Duodenal mucosa (tissue), 2 donors: ENCODE results near the gene KCNH5.
"Not testable (repeated sequence)": the region's sequence is repeated elsewhere in the genome, so short reads cannot be mapped to it uniquely, and the experiment has no call there.

ENCODE experiments used
- H3K27ac ChIP-seq: one replicate; pipeline ENCODE4 v1.7.0; 2013; ENCODE audit warnings: low read depth, low read length
- H3K27me3 ChIP-seq, 2 donors: one replicate each; pipeline ENCODE4 v1.7.0; 2013; ENCODE audit warnings: low read length in 2 of 2, control low read depth in 1 of 2; ENCODE audit not compliant: insufficient read depth in 2 of 2, control insufficient read depth in 1 of 2
- H3K36me3 ChIP-seq, 2 donors: one replicate each; pipeline ENCODE4 v1.7.0; 2013; ENCODE audit warnings: low read length in 2 of 2, control low read depth in 1 of 2; ENCODE audit not compliant: insufficient read depth in 2 of 2, control insufficient read depth in 1 of 2
- H3K4me1 ChIP-seq, 2 donors: one replicate each; pipeline ENCODE4 v1.7.0; 2013; ENCODE audit warnings: low read length in 2 of 2, control low read depth in 1 of 2; ENCODE audit not compliant: insufficient read depth in 2 of 2, control insufficient read depth in 1 of 2
- H3K4me3 ChIP-seq, 2 donors: one replicate each; pipeline ENCODE4 v1.7.0; 2013; ENCODE audit warnings: low read length in 2 of 2, low read depth in 1 of 2
- H3K9ac ChIP-seq, 2 donors: one replicate each; pipeline ENCODE4 v1.7.0; 2013; ENCODE audit warnings: low read length in 2 of 2, low read depth in 1 of 2
- H3K9me3 ChIP-seq, 2 donors: one replicate each; pipeline ENCODE4 v1.7.0; 2013; ENCODE audit warnings: low read length in 2 of 2, control low read depth in 1 of 2; ENCODE audit not compliant: control insufficient read depth in 1 of 2

KCNH5 gene

DNA sequence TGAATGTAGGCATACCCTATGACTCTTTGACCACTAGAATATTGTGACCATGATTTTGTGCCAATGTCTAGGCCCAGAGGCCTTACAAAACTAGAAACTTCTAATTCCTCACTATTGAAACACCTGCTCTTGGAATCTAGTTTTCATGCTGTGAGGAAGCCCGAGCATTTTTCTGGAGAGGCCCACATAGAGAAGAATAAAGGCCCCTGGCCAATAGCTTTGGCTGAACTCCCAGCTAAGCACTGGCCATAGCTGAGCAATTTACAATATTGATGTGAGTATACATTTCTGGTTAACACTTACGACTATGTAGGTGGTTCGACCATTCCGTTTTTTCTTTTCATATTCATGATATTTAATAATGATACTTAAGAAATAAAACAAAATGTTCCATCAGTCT lies 190.3 kb downstream of the KCNH5 start:
- H3K27me3 ChIP-seq = no peaks in the 10 kb centered on the region
- no peaks in the 10 kb centered on the region for H3K36me3 ChIP-seq
- no peak overlapping the region for H3K4me3 ChIP-seq

DNA sequence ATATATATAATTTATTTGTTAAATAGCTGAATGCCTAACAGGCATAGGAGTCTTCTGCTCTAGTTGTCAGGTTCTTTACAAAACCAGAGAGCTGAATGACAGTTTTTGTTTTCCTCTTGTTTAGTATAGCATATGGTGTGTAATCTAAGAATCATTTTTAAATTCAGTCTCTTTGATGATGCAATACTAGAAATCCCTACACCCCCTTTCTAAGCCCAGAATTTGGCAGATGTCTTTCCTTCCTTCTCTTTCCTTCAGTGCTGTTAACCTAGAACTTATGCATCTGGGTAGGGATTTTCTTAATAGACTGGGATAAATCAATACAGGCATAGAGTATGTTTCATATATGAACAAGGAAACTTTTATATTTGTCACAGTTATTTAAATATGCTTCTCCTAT lies 198.1 kb downstream of the KCNH5 start:
- Histone ChIP-seq H3K9me3 (no peaks in the 10 kb centered on the region), H3K4me1 (no peaks in the 10 kb centered on the region), H3K4me3 (no peak overlapping the region), H3K27ac (no peak overlapping the region), H3K9ac (no peak overlapping the region), H3K27me3 (no peaks in the 10 kb centered on the region), H3K36me3 (no peaks in the 10 kb centered on the region)

More for the DNA sequence above, 190.3 kb downstream of the KCNH5 start:
- no peaks in the 10 kb centered on the region for H3K9me3 ChIP-seq
- H3K27ac ChIP-seq = no peak overlapping the region
- no peaks in the 10 kb centered on the region for H3K4me1 ChIP-seq
- H3K9ac ChIP-seq = no peak overlapping the region

DNA sequence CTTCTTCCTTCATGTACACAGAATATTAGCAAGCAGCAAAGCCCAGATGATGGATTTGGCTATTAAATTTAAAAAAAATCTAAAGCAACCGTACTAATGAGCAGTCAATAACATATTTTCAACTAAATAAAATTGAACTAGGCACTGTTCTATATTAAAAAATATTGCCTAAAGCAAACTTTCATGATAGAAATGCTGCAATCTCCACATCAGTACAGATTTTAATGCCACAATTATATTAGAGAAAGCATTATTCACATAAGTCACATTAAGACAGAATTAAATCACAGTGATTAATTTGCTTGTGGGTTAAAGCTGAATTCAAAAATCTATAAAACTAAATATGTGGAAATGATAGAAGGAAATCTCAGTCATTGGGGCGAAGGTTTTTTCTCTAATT lies 200.7 kb downstream of the KCNH5 start:
- Histone ChIP-seq H3K4me1 (no peaks in the 10 kb centered on the region), H3K27me3 (no peaks in the 10 kb centered on the region), H3K9ac (no peak overlapping the region), H3K9me3 (no peaks in the 10 kb centered on the region), H3K27ac (no peak overlapping the region), H3K36me3 (no peaks in the 10 kb centered on the region), H3K4me3 (no peak overlapping the region)

DNA sequence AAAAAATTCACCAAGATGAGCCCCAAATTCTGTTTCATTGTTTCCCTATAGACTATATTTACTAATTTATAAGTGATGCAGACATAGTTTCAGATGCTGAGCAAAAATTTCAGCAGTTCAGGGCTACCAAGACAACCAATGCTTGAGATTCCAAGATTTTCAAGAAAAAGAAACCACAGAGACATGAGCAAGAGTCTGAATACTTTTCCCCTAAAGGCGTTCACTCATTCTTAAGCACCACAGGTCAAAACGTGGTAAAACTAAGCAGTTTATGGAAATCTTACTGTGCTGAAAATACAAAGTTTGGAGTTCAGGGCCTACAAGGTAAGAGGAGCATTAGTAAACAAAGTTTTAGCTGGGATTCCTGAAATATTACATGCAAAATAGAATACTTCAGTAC lies 221.2 kb downstream of the KCNH5 start:
- no peaks in the 10 kb centered on the region for H3K36me3 ChIP-seq
- no peaks in the 10 kb centered on the region for H3K27me3 ChIP-seq
- no peak overlapping the region for H3K27ac ChIP-seq
- no peaks in the 10 kb centered on the region for H3K4me1 ChIP-seq
- peaks cover 0 to 1% of the 10 kb centered on the region in 2 donors for H3K9me3 ChIP-seq
- H3K4me3 ChIP-seq = no peak overlapping the region
- H3K9ac ChIP-seq = no peak overlapping the region

DNA sequence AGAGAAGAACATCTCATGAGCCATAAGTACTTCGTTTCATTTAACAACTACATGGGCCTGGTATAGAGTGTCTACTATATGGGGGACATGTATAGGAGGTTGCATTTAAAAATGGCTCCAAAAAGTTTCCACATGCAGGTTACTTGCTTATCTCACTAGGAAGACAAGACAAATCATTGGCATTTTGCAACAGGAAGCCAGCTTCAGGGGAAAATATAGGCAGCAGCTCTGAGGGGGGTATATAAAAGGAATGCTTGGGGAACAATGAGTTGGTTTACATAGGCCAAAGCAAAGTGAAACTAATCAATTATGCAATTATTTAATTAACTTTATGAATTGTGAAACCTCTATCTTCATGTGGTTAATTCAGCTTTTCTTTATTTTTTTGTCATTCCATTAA lies 225.3 kb downstream of the KCNH5 start:
- Histone ChIP-seq H3K9ac (no peak overlapping the region), H3K4me3 (no peak overlapping the region), H3K27me3 (no peaks in the 10 kb centered on the region), H3K36me3 (no peaks in the 10 kb centered on the region), H3K4me1 (no peaks in the 10 kb centered on the region), H3K9me3 (no peaks in the 10 kb centered on the region), H3K27ac (no peak overlapping the region)

DNA sequence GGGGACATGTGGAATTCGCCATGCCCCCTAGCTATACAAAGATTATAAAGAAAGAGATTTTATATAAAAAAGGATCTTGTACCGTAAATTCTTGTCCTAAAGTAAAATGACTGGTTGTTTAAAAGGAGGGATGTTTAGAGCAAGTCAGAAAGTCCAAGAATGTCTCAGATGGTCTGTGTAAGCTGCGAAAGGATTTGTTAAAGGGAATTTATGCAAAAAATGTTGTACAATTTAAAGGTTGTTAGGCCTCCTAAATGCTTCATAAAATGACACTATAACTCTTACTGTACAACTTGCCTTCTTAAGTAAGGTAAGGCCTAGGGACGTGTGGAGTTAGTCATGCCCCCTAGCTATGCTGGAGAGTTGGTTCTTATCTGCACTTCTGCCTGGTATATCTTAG lies 237.6 kb downstream of the KCNH5 start:
- H3K9ac ChIP-seq = no peak overlapping the region
- no peak overlapping the region for H3K4me3 ChIP-seq
- no peak overlapping the region for H3K27ac ChIP-seq
- no peaks in the 10 kb centered on the region for H3K27me3 ChIP-seq
- H3K36me3 ChIP-seq = no peaks in the 10 kb centered on the region
- no peaks in the 10 kb centered on the region for H3K4me1 ChIP-seq
- H3K9me3 ChIP-seq = no peaks in the 10 kb centered on the region

DNA sequence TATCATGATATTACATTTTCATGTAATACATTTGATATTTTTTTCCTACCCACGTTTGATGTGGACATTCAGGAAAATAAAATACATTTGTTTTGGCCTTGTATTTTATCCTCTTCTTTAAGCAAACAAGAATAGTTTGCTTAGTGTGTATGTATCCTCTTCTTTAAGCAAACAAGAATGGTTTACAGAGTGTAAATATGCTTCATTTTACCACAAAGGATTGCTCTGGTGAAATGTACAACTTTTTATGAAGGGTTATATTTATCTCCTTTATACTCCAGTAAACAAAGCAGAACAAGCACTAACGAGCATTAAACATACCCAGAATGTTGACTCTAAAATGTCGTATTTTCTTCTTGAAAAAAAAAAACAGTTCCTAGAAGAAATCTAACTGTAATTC lies 244.7 kb downstream of the KCNH5 start:
- H3K27ac ChIP-seq = no peak overlapping the region
- no peaks in the 10 kb centered on the region for H3K36me3 ChIP-seq
- H3K9ac ChIP-seq = no peak overlapping the region
- no peaks in the 10 kb centered on the region for H3K9me3 ChIP-seq
- no peak overlapping the region for H3K4me3 ChIP-seq
- H3K27me3 ChIP-seq = no peaks in the 10 kb centered on the region
- H3K4me1 ChIP-seq = no peaks in the 10 kb centered on the region

DNA sequence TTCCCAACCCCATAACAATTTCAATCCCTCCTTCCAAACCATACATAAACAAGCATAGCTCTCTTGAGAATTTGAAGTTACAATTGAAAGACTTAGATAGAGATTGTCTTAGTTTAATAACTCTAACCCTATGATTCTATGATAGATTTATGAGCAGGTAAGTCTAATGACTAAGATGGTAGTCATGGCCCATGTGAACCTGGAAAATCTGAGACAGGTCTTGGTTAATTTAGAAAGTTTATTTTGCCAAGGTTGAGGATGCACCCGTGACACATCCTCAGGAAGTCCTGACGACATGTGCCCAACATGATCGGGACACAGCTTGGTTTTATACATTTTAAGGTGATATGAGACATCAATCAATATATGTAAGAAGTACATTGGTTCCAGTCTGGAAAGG lies 248.8 kb downstream of the KCNH5 start:
- no peaks in the 10 kb centered on the region for H3K4me1 ChIP-seq
- H3K36me3 ChIP-seq = no peaks in the 10 kb centered on the region
- no peaks in the 10 kb centered on the region for H3K9me3 ChIP-seq
- no peak overlapping the region for H3K9ac ChIP-seq
- H3K4me3 ChIP-seq = no peak overlapping the region
- no peak overlapping the region for H3K27ac ChIP-seq
- H3K27me3 ChIP-seq = no peaks in the 10 kb centered on the region

DNA sequence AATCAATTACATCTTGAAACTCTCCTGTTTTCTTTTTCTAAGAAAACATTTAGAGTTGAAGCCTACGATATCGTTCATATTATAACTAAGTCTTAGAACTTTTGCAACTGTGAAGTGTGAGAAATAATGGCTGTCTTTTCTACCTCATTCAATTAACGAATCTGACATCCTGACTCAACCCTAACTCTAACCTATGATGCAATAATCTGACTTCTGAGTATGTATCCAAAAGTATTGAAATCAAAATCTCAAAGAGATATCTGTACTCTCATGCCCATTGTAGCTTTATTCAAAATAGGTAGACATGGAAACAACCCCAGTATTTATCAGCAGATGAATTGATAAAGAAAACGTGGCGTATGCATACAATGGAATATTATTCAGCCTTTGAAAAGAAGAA lies 252.7 kb downstream of the KCNH5 start:
- no peak overlapping the region for H3K9ac ChIP-seq
- no peak overlapping the region for H3K4me3 ChIP-seq
- H3K27me3 ChIP-seq = no peaks in the 10 kb centered on the region
- no peak overlapping the region for H3K27ac ChIP-seq
- no peaks in the 10 kb centered on the region for H3K4me1 ChIP-seq
- H3K36me3 ChIP-seq = no peaks in the 10 kb centered on the region
- no peaks in the 10 kb centered on the region for H3K9me3 ChIP-seq

DNA sequence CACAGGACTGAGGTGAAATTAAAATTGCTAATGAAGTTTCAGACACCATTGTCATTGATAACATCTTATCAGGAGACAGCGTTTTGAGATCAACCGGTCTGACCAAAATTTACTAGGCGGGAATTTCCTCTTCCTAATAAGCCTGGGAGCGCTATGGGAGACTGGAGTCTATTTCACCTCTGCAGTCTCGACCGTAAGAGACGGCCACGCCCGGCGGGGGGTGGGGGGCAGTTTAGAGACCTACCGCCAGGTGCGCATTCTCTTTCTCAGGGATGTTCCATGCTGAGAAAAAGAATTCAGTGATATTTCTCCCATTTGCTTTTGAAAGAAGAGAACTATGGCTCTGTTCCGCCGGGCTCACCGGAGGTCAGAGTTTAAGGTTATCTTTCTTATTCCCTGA lies 263.9 kb downstream of the KCNH5 start:
- not testable (repeated sequence) for H3K9me3 ChIP-seq, H3K27me3 ChIP-seq, H3K27ac ChIP-seq, H3K36me3 ChIP-seq, H3K4me3 ChIP-seq, H3K9ac ChIP-seq, H3K4me1 ChIP-seq

DNA sequence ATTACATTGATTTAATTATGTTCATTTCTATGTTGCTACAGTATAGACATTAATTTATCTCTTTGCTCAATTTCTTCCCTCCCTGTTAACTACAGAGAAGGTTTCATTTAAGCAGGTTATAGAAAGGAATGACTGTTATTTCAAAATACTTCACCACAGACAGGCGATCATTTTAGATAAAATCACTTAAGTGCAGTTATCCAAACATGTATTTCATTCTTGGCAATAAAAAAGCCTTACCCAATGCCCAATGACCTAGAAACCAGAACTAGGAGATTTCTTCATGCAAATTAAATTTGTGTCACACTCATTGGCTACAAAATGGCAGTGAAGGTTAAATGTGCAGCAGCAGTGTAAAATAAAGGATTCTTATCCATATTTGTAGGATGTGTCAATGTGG lies 266.4 kb downstream of the KCNH5 start:
- peaks cover 0 to 3% of the 10 kb centered on the region in 2 donors for H3K27me3 ChIP-seq
- H3K9ac ChIP-seq = no peak overlapping the region
- H3K36me3 ChIP-seq = no peaks in the 10 kb centered on the region
- no peak overlapping the region for H3K4me3 ChIP-seq
- no peaks in the 10 kb centered on the region for H3K9me3 ChIP-seq
- no peaks in the 10 kb centered on the region for H3K4me1 ChIP-seq
- H3K27ac ChIP-seq = no peak overlapping the region
